Stimulated activated CD4-positive, alpha-beta T cell treated with anti-CD3 and anti-CD28 coated beads, Interleukin-2, amount 100 ng/mL, for 24 hours (primary cell): ENCODE results near the gene ZNF532.
"Not testable (repeated sequence)": the region's sequence is repeated elsewhere in the genome, so short reads cannot be mapped to it uniquely, and the experiment has no call there.

Experiments
- DNase-seq, 2 donors: peaks; one replicate each; pipeline ENCODE4 v3.0.0-alpha.2; 2020

ZNF532 gene

DNA sequence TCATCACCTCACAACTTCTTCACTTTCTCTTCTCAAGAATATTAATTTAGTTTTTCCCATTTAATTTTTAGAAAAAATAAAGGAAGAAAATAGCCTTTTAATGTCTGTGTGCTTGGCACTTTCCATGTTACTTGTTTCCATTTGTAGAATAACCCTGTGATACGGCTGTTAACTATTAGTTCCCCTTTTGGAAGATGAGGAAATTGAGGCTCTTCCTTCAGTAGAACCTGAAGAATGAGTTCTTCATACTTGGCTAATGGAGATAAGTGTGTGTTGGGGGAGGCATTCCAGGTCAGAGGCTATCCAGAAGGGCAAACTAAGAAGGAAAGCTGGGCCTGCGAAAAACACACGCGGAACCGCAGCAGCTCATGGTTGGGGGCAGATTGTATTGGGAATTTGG, 38.3 kb downstream of the ZNF532 start:
- no peak for DNase-seq

DNA sequence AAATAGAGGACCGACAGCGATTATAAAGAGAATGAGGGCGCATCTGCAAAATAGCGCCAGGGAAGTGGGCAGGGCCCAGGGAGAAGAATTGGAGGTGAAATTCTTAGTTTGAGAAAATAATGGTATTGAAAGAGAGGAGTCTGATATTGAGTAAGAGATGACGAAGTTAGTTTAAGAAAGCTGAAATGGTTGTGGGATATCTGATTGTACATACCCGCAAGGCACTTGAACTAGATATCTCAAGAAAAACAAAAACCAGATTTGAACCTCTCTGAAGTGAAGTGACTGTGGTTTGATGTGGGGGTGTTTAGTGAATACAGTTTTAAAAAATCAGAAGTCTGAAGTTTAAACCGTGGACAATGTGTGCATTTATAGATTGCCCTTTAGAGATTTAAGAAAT, 38.9 kb downstream of the ZNF532 start:
- DNase-seq = no peak

DNA sequence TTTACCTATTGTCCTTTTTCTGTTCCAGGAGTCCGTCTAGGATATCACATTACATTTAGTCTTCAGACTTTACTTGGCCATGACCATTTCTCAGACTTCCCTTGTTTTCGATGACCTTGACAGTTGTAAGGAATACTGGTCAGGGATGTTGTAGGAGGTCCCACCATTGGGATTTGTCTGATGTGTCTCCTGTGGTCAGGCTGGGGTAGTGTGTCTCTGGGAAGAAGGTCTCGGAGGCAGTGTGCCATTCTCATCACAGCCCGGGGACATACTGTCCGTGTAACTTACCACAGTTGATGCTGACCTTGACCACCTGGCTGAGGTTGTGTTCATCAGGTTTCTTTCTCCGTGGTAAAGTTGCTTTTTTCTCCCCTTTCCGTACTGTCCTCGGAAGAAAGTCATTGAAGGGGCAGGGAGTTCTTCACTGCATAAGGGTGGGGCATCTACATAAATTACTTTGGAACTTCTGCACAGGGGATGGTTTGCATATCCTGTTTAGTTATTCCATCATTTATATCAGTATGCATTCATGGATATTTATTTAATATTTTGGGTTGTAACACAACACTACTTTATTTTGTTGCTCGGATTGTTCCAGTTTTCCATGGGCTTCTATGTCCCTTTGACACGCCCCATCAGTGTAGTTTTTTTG, 41.2 kb downstream of the ZNF532 start:
- DNase-seq = no peak

DNA sequence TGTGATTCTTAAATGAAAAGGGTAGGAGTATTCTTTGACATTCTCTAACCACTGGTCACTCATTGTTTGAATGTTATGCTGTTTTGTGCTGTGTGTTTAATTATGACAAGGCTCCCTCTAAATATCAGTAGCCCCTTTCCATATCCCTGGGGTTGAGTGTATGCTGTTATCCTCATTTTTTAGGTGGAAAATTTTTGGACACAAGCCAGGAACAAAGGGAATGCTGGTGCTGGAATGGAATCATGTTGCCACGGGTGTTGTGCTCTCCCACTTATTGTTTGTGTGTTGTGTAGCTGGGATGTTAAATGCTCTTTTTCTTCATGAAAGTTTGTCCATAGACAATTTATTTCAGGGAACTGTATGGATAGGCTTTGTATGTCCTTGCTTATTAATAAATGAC, 43.3 kb downstream of the ZNF532 start:
- no peak for DNase-seq

DNA sequence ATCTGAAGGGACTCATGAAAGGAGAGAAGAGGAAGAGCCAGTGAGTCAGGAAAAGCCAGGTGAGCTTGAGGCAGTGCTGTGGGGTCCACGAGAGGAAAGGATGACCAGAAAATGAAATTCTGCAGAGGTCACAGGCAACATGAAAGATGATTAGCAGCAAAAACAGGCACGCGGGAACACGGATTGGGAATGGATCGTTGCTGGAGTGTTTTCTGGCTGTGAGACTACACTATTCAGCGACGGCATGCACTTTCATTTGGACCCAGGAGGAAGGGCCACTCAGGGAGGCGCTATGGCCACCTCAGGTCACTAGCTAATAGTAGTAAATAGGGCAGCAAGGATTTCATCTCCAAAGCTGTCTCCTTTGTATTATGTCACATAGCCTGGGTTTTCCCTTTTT, 44.8 kb downstream of the ZNF532 start:
- DNase-seq = no peak

DNA sequence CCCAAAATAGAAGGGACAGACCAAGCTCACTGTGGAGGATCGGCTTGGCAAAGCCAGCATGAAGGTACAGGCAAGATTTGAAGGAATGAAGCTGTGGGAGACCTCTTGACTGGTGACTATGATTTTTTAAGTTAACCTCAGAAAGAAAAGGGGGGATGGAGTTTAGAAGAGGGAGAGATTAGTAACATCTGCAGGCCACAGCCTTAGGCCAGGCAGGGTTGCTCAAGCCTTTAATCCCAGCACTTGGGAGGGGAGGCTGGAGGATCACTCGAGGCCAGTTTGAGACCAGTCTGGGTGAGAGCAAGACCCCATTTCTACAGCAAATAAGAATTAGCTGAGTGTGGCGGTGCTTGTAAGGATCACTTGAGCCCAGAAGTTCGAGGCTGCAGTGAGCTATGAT, 46.6 kb downstream of the ZNF532 start:
- DNase-seq = no peak

DNA sequence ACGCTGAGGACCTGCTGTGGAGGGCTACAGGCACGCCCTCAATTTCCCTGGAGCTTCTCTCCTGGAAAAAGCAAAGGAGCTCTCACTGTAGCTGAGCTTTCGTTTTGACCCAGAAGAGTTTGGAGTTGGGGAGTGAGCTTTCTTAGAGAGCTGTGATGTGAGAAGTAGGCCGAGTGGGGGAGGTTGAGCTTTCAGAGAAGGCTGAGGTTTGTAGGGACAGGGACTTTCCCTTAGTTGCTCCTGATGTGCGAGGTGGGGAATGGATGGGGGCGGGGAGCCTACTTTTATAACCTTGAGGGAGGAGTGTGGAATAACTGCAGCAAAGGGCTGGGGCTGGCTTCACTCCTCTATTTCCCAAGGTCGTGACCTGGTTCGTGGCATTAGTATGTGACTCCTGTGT, 47.1 kb downstream of the ZNF532 start:
- DNase-seq = no peak

DNA sequence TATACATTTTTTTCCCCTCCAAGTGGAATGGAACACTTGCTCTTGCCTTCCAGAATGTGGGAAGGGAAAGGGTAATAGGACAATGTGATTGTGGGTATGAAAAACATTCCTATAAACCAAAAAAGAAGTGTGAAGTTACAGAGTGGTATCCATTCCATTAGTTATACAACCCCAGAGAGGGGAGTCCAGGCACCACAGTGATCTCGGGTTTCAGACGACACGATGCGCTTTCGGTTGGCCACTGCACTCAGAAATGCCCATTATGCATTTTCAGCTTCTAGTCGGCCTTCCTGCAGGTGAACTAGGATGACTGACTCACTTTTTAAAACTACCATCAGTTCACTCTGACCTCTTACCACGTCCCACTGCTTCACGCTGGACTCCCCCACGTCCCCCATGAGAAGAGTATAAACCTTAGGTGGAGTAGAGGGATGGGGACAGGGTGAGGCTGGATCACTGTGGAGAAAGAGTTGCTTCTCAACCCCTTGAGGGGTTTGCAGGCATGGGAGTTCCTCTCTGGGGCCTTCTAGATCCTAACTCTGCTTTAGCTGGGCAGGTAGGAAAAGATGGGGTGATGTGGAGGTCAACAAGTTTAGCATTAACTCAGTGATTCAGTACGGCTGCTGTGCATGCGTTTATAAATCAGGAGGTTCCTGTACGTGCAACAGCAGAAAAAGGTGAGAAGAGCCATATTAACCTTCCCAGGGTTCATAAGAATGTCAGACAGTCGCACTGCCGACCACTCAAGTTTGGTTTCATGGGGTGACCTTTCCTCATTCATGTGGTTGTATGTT, 50.5 kb downstream of the ZNF532 start:
- no peak for DNase-seq

DNA sequence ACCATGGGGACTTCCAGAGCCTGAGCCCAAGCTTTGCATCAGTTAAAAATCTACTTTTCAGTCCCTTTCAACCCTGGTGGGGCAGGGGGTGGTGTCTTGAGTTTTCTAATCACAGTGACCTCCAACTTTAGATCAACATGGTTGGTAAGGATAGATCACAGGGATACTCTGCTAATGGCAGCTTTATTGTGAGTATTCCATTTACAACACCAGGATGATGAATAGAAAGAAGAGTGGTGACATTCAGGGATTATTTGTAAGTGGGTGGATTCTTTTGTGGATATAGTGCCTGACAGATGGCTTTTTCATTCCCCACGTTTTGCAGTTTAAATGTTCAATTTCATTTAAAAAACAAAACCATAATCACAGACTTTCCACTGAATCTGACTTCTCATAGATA, 51.3 kb downstream of the ZNF532 start:
- no peak for DNase-seq

DNA sequence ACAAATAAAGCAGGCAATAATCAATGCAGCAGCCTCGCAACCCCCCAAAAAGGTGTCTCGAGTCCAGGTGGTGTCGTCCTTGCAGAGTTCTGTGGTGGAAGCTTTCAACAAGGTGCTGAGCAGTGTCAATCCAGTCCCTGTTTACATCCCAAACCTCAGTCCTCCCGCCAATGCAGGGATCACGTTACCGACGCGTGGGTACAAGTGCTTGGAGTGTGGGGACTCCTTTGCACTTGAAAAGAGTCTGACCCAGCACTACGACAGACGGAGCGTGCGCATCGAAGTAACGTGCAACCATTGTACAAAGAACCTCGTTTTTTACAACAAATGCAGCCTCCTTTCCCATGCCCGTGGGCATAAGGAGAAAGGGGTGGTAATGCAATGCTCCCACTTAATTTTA, 55.3 kb downstream of the ZNF532 start:
- DNase-seq = not testable (repeated sequence)

DNA sequence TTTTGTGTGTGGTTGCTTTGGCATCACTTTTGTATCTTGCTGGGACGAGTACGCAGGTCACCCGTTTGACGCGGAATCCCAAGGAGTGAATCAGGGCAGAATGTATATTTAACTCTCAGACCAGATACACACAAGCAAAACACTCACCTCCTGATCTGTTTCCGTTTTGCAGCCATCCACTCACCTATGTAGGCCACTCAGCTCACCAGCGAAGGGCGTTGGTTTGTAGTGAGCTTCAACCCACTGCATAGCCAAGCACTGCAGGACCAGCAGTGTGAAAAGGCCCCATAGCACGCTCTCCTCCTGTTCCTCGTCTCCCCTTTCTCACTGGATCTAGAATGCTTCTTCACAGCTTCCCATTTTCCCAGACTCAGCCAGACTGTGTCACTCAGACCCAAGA, 58.3 kb downstream of the ZNF532 start:
- DNase-seq = no peak

DNA sequence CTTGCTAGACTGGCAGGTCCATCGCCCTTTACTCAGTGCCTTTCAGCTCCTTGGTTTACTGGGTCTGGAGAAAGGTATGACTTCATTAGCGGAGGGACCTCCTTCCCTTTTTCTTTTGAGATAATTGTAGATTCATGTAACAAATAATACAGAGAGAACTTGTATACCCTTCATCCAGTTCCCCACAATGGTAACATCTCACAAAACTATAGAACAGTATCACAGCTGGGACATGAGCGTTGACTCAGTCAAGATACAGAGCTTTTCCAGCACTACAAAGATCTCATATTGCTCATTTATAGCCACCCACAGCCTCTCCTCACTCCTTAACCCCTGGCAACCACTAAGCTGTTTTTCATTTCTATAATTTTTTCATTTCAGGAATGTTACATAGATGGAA, 59.8 kb downstream of the ZNF532 start:
- no peak for DNase-seq

DNA sequence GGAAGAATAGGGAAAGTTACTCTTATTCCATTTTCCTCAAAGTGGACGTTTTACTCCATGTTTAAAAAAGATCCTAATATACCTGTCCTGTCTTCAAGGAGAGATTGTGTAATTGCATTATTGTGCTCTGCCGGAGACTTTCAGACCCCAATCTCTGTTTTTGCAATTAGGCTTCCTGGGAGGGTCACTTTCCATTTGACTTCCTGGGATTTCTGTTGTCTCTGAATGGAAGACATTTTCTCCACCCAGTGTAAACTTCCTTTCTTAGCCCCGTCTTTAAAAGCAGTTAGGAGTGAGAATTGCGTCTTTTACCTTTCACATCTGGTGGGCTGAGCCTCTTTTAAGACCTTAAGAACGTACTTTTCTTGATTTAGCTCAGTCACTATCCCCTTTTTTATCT, 63.0 kb downstream of the ZNF532 start:
- no peak for DNase-seq

DNA sequence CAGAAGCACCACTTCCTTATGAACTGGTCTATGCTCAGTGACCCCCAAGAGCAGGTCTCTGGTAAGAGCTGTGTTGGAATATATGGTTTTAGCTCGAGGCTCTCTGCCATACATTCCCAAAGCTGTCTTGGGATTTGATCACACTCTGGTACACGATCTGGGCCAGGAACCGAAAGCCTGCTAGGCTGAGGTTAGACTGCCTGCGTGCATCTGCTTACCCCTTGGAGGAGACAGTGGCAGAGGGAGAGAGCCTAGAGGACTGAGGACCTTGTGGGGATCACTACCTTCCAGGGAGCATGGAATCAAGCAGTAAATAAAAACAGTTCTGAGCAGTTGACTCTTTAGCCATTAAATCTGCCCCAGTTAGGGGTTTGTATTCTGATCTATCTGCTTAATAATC, 63.7 kb downstream of the ZNF532 start:
- no peak for DNase-seq

DNA sequence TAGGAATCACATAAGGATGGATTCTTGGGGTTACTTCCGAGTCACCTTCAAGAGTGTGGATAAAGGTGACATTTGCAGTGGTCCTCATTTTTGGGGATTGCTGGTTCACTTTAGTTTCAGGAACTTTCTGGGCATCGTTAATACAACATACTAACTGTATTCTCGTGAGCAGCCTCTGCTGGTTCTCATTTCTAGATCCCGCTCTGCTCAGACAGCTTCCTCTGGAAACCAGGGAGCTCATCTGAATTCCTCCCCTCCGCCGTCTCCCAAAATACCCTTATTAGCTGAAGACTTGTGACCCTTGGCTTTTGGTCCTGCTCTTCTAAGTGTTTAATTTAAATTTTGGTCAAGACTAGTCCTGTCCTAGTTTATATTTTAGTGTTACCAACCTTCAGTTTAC, 64.5 kb downstream of the ZNF532 start:
- DNase-seq = no peak

DNA sequence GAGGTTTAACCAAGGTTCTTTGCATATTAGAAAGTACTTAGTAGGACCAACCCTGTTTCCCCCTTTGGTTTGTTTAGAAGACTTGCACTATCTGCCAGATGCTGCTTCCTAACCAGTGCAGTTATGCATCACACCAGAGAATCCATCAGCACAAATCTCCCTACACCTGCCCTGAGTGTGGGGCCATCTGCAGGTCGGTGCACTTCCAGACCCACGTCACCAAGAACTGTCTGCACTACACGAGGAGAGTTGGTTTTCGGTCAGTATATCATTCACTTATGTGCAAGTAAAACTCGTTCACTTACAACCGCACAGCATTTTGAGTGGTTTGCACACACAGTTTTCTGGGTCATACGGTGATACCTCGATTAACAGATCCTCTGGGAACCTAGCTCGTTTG, 69.7 kb downstream of the ZNF532 start:
- no peak for DNase-seq

DNA sequence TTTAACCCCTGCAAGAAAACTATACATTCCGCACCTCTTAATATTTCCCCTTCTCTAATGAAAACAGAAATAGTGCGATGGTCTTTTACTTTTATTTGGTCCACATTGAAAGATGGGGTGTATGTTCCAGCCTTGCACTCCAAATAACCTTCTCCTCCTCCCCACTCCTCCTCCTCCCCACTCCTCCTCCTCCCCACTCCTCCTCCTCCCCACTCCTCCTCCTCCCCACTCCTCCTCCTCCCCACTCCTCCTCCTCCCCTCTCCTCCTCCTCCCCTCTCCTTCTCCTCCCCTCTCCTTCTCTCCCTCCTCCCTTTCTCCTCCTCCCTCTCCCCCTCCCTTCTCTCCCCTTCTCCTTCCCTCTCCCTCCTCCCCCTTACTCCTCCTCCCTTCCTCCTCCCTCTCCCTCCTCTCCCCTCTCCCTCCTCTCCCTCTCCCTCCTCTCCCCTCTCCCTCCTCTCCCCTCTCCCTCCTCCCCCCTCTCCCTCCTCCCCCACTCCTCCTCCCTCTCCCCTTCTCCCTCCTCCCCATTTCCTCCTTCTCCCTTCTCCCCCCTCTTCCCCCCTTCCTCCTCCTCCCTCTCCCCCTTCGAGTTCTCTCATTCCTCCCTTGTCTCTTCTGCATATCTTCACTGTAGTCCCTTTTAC, 70.4 kb downstream of the ZNF532 start:
- no peak for DNase-seq

DNA sequence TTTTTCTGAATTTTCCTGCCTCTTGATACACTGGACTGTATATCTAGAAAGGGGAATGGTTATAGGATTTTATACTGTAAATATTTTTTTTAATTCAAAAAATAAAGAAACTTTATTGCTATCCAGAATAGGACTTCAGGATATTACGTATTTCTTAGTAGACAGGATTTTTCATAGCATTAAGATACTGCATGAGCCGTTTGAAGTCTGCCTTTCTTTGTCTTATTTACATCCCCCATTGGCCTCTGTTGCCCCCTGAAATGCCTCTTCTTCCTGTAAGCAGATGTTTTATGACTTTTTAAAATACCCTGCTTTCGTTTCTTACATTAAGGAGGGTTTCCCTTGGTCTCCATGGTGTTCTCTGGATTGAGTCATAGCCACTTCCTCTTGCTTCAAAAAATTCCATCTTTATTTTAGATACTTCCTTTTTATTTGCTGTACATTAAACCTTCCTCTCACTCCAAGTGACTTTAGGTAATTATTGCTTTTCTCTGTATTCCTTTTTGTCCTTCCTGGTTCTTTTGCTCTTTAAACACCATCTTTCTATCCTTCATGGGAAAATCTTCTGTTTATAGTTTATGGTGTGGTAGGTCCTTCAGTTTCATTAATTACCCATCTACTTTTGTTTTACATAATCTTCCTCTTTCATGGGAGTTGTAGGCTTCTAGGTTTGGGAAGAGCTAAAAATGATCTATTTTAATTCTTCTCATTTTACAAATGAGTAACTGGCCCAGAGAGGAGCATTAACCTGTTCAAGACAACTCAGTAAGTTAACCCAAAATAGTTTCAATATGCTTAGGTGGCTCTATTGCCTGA, 72.6 kb downstream of the ZNF532 start:
- no peak for DNase-seq

DNA sequence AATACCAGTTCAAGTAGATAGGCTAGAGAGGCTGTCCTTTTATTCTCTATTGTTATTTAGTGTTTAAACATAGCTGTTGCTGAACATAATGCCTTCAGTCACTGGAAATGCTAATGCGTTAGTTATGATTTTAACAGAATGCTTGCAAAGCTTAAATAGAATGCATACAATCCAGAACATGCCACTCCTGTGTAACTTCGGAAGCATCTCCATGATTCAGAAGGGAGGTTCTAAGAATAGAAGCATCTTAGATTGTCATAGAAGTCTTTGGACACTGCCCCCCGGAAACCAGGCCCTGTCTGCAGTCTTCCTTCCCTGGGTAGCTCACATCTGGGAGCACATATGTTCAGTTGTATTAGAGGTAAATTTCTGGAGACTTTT, 73.2 kb downstream of the ZNF532 start:
- no peak for DNase-seq

DNA sequence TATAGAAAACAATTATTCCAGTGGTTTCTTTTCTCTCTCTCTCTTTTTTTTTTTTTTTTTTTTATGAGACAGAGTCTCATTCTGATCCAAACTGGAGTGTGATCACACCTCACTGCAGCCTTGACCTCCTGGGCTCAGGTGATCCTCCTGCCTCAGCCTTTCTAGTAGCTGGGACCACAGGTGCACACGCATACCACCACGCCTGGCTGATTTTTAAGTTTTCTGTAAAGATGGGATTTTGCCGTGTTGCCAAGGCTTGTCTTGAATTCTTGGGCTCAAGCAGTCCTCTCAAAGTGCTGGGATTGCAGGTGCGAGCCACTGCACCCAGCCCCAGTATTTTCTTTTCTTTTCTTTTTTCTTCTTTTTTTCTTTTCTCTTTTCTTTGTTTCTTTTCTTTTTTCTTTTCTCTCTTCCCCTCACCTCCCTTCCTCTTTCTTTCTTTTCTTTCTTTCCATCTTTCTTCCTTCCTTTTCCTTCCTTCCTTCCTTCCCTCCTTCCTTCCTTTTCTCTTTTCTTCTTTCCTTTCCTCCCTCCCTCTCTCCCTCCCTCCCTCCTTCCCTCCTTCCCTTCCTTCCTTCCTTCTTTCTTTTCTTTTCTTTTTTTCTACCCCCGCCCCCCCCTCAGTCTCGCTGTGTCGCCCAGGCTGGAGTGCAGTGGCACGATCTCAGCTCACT, 76.9 kb downstream of the ZNF532 start:
- no peak for DNase-seq

DNA sequence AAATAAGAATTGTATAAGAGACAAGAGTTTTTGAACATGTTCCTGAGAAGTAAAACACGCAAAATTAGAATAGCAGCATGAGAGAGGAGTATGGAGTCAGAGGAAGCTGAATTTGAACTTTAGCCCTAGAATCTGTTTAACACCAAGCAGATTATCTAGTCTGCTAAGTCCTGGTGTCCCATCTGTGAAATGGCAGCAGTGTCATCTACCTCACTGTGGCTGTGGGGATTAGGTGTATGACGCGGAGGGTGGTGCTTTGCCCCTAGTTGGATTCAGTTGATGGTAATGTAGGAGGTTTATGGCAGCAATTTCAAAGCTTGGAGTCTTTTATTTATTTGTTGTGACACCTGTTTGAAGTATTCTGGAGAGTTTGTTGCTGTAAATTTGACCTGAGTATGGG, 79.2 kb downstream of the ZNF532 start:
- DNase-seq = no peak

DNA sequence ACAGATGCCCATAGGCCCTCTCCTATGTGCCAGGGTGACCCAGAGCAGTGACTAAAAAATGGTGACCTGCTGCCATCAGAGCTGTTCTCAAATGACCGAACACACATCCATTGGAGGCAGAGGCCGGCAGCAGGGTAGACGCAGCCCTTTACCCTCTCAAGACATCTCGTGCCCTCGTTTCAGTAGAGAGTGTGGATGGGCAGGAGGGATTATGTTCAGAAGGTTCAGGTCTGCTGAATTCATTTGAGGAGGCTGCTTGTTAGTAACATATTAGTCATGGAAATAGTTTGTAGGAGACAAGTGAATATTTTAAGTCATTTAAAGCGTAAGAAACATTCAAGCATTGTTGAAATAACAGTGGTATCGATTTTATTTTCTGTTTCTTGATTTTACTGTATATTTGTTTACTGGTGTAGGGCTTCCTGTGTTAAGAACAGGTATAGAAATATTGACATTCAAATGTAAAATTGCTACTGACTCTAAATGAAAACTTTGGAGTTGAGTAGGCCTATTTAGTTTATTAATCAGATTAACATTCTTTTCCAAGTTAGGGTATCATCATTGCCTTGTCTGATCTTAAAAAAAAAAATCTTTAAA, 82.6 kb downstream of the ZNF532 start:
- DNase-seq = no peak

DNA sequence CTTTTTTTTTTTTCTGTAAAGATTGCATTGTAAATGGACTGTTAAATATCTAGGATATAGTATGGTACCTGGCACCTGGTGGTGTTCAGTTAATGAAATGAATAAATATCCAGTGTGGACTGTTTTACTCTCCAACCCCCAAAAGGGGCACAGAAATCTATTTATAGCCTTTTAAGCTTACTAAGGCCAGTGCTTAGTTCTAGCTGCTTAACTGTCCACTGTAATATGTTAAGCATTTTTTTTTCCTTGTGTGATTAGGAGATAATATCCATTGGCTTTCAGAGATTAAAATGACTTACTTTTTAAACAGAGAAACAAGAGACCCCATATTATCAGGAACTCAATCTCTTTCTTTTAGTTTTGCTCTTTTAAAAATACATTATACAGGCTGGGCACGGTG, 84.4 kb downstream of the ZNF532 start:
- DNase-seq = no peak
